Measurements from ENCODE around the gene RGR.
"Not testable (repeated sequence)": the region's sequence is repeated elsewhere in the genome, so short reads cannot be mapped to it uniquely, and the experiment has no call there.

RGR gene

DNA sequence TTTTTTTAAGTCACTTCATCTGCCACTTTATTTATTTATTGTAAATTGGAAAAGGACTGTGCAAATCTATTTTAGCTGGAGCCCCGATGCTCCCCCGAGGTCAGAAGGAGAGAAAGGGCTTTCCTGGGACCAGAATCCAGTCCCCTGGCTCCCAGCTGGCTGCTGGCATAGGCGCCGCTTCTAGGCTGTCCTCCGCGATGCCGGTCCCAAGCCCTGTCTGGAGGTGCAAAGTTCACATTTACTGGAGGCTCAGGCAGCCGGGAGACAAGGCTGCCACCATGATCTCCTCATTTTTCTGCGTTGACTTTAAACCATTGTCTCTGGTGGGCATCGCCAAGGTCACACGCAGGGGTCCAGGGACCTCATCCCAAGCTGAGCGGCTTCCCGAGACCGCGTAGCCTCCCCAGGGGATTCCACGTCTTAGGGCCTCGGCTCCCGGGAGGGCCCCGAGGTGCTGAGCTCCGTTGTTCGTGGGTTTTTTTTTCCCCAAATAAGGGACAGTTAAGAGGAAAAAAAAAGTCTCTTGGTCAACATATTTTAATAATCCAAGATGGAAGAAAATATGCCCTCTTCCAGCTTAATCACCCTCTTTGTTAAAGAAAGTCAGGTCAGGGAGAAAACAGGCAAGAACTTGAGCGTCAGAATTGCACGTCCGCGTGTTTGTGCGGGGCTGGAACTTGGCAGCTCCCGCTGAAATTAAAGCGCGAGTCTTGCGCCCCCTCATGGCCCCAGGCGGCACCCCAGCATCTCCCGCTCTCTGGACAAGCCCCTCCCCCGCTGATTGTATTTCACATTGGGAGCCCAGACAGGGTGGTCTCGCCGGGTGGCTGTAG, 11.9 kb downstream of the RGR start:
- in situ Hi-C loops (cut with MboI; ENCODE audit: low sequenced_read_pairs), result no loop called here

- in situ Hi-C loops (cut with MboI; ENCODE audit: low sequenced_read_pairs), result no loop called here
These were observed 12.6 kb downstream of the RGR start for GRCh38 chr10:84257343-84258020.

- in situ Hi-C loops (cut with MboI; ENCODE audit: low sequenced_read_pairs), result no loop called here
These were observed 13.3 kb downstream of the RGR start for GRCh38 chr10:84258034-84258695.

DNA sequence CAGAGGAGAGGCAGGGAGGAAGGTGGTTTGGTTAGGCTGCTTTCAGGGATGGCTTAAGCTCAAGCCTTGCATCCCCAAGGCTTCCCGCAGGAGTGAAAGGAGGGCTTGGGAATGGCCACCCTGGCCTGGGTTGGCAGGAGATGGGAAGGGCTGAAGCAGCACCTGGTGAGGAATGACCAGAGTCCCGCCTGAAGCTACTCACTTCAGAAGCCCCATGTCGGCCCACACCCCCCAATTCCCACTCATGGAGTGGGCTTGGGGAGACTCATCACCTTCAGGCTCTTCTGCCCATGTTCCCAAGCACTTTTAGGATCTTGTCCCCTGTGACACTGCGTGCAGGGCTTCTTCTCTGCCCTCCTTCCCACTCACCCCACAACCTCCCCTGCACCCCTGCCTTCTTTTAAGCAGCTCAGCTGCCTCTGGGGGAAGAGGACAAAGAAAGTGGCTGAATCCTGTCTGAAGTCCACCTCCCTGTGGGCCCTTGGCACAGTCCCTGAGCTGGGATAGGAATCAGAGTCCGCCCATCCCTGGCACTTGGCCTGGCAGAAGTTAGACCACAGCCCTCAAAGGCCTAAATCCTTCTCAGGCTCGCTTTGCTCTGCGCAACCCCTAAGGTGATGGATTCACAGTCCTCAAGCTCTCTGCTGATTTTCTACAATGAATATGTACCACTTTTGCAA, 16.5 kb downstream of the RGR start:
- in situ Hi-C loops (cut with MboI; ENCODE audit: low sequenced_read_pairs), result loop anchor here (10.0 kb wide), 1 partner anchor 273 kb away; no protein-coding TSS in a partner anchor

DNA sequence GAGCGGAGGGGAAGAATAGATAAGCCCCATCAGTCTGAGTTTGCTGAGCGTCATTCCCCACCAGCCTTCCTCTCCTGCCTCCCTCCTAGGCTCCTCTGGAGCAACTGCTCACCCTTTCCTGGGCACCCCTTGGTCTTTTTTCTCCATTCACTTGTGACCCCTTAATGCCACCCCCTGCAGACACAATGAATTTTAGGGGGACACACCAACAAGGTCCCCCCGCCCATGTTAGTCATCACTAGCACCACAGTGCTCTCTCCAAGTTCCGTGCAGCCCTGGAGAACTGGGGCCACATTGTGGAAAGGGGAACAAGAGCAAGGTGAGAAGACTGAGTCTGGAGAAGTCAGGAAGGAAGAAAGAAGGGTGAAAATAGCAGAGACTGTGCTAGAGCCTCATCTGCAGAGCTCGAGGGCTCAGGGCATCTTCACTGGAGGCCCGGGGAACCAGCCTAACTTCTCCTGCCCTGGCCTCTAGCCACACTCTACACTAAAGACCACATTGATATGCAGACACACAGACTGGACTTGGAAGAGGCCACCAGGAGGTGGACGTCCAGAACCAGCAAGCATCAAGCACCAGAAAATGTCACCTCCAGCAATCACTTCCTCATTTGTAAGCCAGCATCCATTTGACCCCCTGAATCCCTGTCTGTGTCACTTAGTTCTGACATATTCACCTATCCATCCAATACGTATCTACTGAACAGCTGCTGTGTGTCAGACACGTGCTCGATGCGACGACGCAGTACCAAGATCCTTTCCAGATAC, 17.5 kb downstream of the RGR start:
- in situ Hi-C loops (cut with MboI; ENCODE audit: low sequenced_read_pairs), result loop anchor here (10.0 kb wide), 1 partner anchor 272 kb away; no protein-coding TSS in a partner anchor

GRCh38 chr10:84263716-84264115, 18.9 kb downstream of the RGR start:
- in situ Hi-C loops (cut with MboI; ENCODE audit: low sequenced_read_pairs), result loop anchor here (10.0 kb wide), 1 partner anchor 271 kb away; no protein-coding TSS in a partner anchor

DNA sequence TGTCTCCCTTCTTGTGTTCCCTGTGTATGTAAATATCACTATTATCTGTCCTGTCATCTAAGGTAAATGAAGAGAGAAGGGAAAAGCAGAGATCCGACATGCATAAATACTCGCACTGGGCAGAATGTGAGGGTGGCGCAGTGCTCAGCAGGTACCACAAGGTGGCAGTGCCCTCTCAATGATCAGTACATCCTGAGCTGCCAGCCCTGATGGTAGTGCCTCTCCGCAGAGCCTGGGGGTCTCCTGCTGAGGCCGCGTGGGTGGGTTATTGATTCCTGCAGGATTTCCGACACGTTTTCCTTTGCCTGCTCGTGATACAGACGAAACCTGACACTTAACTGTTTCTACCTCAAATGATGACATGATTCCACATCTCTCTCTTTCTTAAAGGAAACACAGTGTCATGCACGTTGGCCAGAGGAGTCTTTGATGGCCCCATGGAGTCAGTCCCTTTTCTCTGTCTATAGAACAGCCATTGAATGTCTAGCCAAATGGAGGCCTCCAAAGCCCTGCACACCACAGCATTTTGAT, 19.8 kb downstream of the RGR start:
- in situ Hi-C loops (cut with MboI; ENCODE audit: low sequenced_read_pairs), result loop anchor here (10.0 kb wide), 1 partner anchor 270 kb away; no protein-coding TSS in a partner anchor

GRCh38 chr10:84265418-84265817, 20.6 kb downstream of the RGR start:
- in situ Hi-C loops (cut with MboI; ENCODE audit: low sequenced_read_pairs), result loop anchor here (10.0 kb wide), 1 partner anchor 269 kb away; no protein-coding TSS in a partner anchor

DNA sequence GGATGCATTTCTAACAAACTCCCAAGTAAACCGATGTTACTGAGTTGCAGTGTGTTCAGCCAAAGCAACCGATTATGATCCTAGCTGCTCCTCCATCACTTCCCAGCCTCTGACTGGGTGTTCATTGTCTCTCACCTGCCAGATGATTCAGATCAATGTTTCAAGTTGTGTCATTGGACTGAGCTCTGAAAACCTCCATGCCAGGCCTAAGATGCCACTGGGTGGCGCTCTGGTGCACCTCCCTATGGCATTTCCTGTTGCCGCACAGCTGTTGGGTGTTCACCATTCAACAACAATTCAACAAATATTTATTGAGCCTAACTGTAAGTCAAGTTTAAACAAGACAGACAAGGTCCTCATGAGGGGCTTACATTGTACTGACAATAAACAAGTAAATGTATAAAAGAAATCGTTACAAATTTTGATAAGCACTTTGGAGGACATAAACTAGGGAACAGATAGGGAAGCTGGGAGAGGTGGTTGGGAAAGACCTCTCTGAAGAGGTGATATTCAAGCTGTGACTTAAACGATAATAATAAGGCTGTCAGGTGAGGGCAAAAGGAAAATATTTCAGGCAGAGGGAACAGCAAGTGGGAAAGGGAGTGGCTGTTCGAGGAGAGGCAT, 22.8 kb downstream of the RGR start:
- in situ Hi-C loops (cut with MboI; ENCODE audit: low sequenced_read_pairs), result loop anchor here (10.0 kb wide), 1 partner anchor 267 kb away; no protein-coding TSS in a partner anchor

DNA sequence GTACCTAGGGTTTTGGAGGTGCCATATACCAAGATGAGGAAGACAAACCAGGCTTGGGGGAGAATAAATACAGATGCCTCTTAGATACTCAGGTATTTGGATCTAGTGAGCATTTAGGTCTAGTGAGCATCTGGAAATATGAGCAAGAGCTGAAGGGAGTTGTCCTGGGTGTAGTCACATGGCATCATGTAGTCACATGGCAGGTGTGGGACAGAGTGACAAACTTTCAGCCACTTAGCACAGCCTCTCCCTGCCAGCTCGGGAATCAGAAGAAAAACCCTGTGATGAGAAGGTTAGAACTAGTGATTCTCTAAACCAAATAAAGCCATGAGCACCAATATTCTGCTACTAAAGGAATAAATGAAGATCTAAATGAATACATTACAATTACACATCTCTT, 24.3 kb downstream of the RGR start:
- in situ Hi-C loops (cut with MboI; ENCODE audit: low sequenced_read_pairs), result loop anchor here (10.0 kb wide), 1 partner anchor 266 kb away; no protein-coding TSS in a partner anchor

DNA sequence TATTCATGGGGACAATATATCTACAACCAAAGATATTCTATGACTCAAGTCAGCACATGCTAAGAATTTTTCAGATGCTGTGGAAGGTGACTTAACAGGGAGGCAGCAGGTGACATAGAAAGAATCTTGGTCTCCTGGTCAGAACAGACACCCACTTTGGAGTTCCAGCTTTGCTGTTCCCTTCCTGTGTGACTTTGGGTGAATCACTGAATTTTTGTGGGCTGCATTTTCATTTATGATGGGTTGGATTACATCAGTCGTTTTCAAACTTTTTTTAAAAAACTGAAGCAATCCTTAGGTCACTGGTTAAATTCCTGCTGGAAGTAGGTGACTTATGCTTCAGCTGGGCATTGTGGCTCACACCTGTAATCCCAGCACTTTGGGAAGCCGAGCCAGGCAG, 24.9 kb downstream of the RGR start:
- in situ Hi-C loops (cut with MboI; ENCODE audit: low sequenced_read_pairs), result loop anchor here (10.0 kb wide), 1 partner anchor 265 kb away; no protein-coding TSS in a partner anchor

DNA sequence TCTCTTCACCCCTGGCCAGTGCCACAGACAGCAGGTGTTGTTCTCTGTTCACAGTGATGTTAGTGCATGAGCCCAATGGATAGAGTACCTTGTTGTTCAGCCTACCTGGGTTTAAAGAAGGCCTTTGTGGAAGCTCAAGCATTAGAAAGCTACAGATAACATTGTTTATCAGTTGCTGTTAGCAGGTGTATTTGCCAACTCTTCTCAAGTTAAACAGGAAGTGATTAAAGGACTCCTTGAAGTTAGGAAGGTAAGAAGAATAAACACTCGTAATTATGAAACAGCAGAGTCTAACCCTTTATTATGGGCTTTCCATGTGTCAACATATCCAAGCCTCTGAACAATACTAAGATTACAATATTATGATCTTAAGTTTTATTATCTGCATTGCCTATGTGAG, 25.9 kb downstream of the RGR start:
- in situ Hi-C loops (cut with MboI; ENCODE audit: low sequenced_read_pairs), result no loop called here

- in situ Hi-C loops (cut with MboI; ENCODE audit: low sequenced_read_pairs), result not testable (repeated sequence)
These were observed 35.1 kb downstream of the RGR start for GRCh38 chr10:84279876-84280475.

DNA sequence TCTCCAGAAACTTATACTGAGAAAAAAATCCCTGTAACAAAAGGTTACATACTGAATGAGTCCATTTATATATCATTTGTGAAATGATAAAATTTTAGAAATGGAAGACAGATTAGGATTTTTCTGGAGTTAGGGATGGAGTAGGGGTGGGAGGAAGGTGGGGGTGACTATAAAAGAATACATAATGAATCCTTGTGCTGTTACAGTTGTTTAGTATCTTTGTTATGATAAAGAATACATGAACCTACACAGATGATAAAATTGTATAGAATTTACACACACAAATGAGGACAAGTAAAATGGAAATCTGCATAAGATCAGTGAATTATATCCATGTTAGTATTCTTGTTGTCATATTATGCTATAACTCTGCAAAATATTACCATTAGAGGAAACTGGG, 41.8 kb downstream of the RGR start:
- in situ Hi-C loops (cut with MboI; ENCODE audit: low sequenced_read_pairs), result no loop called here

DNA sequence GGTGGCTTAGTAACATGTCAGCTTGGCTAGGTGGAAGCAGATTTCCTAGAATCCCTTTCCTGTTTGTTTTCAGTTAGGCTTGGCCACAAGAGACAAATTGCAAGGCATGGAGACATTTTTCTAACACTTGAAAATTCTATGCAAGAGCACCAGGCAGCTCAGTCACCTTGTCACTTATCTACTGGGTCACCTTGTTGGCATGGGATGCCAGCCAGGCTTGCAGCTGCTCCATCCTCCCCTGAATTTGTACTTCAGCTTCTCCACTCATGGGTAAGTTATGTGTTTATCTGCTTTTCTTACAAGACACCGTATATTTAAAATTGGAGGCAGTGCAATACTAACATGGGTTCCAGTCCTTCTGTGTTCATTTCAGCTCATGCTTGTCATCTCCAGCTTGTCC, 43.3 kb downstream of the RGR start:
- in situ Hi-C loops (cut with MboI; ENCODE audit: low sequenced_read_pairs), result no loop called here

DNA sequence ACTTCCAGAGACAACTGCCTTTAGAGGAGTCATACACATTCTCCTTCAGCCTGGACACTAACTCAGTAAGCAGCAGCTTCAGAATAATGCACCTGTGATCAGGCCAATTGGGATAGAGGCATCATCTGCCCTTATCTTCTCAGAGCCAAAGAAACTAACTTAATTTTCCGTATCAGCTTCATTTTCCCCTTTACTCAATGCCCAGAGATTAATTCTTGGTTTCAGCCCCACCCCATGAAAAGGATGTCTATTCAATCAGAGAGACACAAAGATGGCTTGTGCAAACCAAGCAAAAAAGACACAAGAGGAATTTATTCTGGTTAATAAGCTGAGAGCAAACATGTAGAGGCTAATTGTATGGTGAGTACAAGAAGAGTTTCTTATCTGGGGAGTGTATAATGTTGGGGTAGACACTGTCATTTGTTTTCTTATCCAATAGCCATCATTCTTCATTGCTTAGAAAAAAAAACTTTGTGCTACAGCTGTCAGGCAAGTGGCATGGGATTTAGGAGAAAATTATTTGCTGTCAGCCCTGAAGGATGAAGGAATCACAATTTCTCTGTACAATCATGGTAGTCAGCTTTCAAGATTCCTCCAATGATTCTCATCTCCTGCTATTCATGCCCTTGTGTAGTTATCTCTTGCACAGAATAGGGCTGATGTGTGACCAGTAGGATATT, 44.8 kb downstream of the RGR start:
- in situ Hi-C loops (cut with MboI; ENCODE audit: low sequenced_read_pairs), result no loop called here

- in situ Hi-C loops (cut with MboI; ENCODE audit: low sequenced_read_pairs), result no loop called here
These were observed 45.4 kb downstream of the RGR start for GRCh38 chr10:84290235-84290634.

- in situ Hi-C loops (cut with MboI; ENCODE audit: low sequenced_read_pairs), result no loop called here
These were observed 46.5 kb downstream of the RGR start for GRCh38 chr10:84291384-84291783.
